ENCODE results near the gene LRRC55.
"Not testable (repeated sequence)": the region's sequence is repeated elsewhere in the genome, so short reads cannot be mapped to it uniquely, and the experiment has no call there.

LRRC55 gene

GRCh38 chr11:57162179-57162898, 19.4 kb upstream of the LRRC55 start:
- no peak for DNase-seq

GRCh38 chr11:57163160-57163868, 18.4 kb upstream of the LRRC55 start:
- no peak for DNase-seq

GRCh38 chr11:57164317-57164716, 17.4 kb upstream of the LRRC55 start:
- DNase-seq = no peak

- no peak for DNase-seq
Observed at GRCh38 chr11:57167125-57167846, 14.5 kb upstream of the LRRC55 start.

GRCh38 chr11:57169732-57170313, 11.9 kb upstream of the LRRC55 start:
- DNase-seq = not testable (repeated sequence)

GRCh38 chr11:57172031-57172430, 9.7 kb upstream of the LRRC55 start:
- DNase-seq = no peak

- no peak for DNase-seq
Observed at GRCh38 chr11:57174656-57175055, 7.1 kb upstream of the LRRC55 start.

GRCh38 chr11:57175478-57175877, 6.3 kb upstream of the LRRC55 start:
- no peak for DNase-seq

- no peak for DNase-seq
Observed at GRCh38 chr11:57178334-57178733, 3.4 kb upstream of the LRRC55 start.

- DNase-seq = no peak
Observed at GRCh38 chr11:57179681-57180080, 2.1 kb upstream of the LRRC55 start.

GRCh38 chr11:57180081-57180561, 1.6 kb upstream of the LRRC55 start:
- DNase-seq = no peak

GRCh38 chr11:57180964-57181363, 789 bp upstream of the LRRC55 start:
- DNase-seq = no peak

GRCh38 chr11:57182896-57183295, 1.1 kb downstream of the LRRC55 start:
- no peak for DNase-seq

- no peak for DNase-seq
Observed at GRCh38 chr11:57190548-57190947, 8.8 kb downstream of the LRRC55 start.

GRCh38 chr11:57191311-57192219, 9.8 kb downstream of the LRRC55 start:
- DNase-seq = no peak

GRCh38 chr11:57192316-57192715, 10.6 kb downstream of the LRRC55 start:
- no peak for DNase-seq

GRCh38 chr11:57196596-57196995, 14.8 kb downstream of the LRRC55 start:
- DNase-seq = no peak

GRCh38 chr11:57197762-57198161, 16.0 kb downstream of the LRRC55 start:
- DNase-seq = no peak

GRCh38 chr11:57199330-57199729, 17.6 kb downstream of the LRRC55 start:
- DNase-seq = no peak

GRCh38 chr11:57200917-57201316, 19.2 kb downstream of the LRRC55 start:
- no peak for DNase-seq

- no peak for DNase-seq
Observed at GRCh38 chr11:57202281-57202680, 20.5 kb downstream of the LRRC55 start.

- no peak for DNase-seq
Observed at GRCh38 chr11:57203359-57203758, 21.6 kb downstream of the LRRC55 start.

All from NCI-H526 (cell line).